GM20431 (cell line): ENCODE data around the gene DLG5.

Source experiments
- in situ Hi-C: fragments of 300-500 bp; cut with MseI, MboI; formaldehyde crosslinking; loops from one replicate; pipeline ENCODE4 v1.15.0; 2020; ENCODE audit warnings: low sequenced_read_pairs; ENCODE audit not compliant: unreplicated experiment

Gene DLG5

GRCh38 chr10:77807706-77808105 lies 118.8 kb downstream of the DLG5 start:
- in situ Hi-C loops: no loop called here

GRCh38 chr10:77806511-77807157 lies 119.9 kb downstream of the DLG5 start:
- in situ Hi-C loops: no loop called here

GRCh38 chr10:77805676-77806075 lies 120.9 kb downstream of the DLG5 start:
- in situ Hi-C loops: no loop called here

GRCh38 chr10:77804371-77804770 lies 122.2 kb downstream of the DLG5 start:
- in situ Hi-C loops: no loop called here

- in situ Hi-C loops: no loop called here
Observed at GRCh38 chr10:77801474-77802161, 124.9 kb downstream of the DLG5 start.

- in situ Hi-C loops: no loop called here
Observed at GRCh38 chr10:77800738-77801266, 125.8 kb downstream of the DLG5 start.

- in situ Hi-C loops: no loop called here
Observed at GRCh38 chr10:77800320-77800719, 126.2 kb downstream of the DLG5 start.

GRCh38 chr10:77799352-77799751 lies 127.2 kb downstream of the DLG5 start:
- in situ Hi-C loops: no loop called here

GRCh38 chr10:77798940-77799339 lies 127.6 kb downstream of the DLG5 start:
- in situ Hi-C loops: no loop called here

GRCh38 chr10:77796311-77796915 lies 130.1 kb downstream of the DLG5 start:
- in situ Hi-C loops: no loop called here

- in situ Hi-C loops: no loop called here
Observed at GRCh38 chr10:77795426-77796055, 131.0 kb downstream of the DLG5 start.

GRCh38 chr10:77794256-77795142 lies 132.1 kb downstream of the DLG5 start:
- in situ Hi-C loops: no loop called here

- in situ Hi-C loops: no loop called here
Observed at GRCh38 chr10:77793831-77794230, 132.7 kb downstream of the DLG5 start.

- in situ Hi-C loops: no loop called here
Observed at GRCh38 chr10:77792155-77792554, 134.4 kb downstream of the DLG5 start.

GRCh38 chr10:77791506-77791905 lies 135.0 kb downstream of the DLG5 start:
- in situ Hi-C loops: no loop called here

- in situ Hi-C loops: no loop called here
Observed at GRCh38 chr10:77789861-77790260, 136.7 kb downstream of the DLG5 start.

GRCh38 chr10:77789016-77789415 lies 137.5 kb downstream of the DLG5 start:
- in situ Hi-C loops: no loop called here

- in situ Hi-C loops: no loop called here
Observed at GRCh38 chr10:77788496-77789010, 138.0 kb downstream of the DLG5 start.

GRCh38 chr10:77787440-77787839 lies 139.1 kb downstream of the DLG5 start:
- in situ Hi-C loops: no loop called here

- in situ Hi-C loops: no loop called here
Observed at GRCh38 chr10:77784856-77785255, 141.7 kb downstream of the DLG5 start.
